Medulla oblongata (tissue), 1 donor: Measurements from ENCODE around the gene RPS6KA1.
A peak's percentile ranks its signal among the peaks of the same experiment; 100 is the strongest.
"Not testable (repeated sequence)": the region's sequence is repeated elsewhere in the genome, so short reads cannot be mapped to it uniquely, and the experiment has no call there.

Experiments
- DNase-seq: peaks from one replicate; pipeline ENCODE4 v3.0.0-alpha.2; 2015; ENCODE audit errors: extremely low spot score

RPS6KA1 gene

GRCh38 chr1:26554781-26555180 lies 25.2 kb downstream of the RPS6KA1 start:
- no peak for DNase-seq

- peak; percentile 95 for DNase-seq
Observed at GRCh38 chr1:26555550-26555981, 26.0 kb downstream of the RPS6KA1 start.

- no peak for DNase-seq
Observed at GRCh38 chr1:26556111-26556510, 26.6 kb downstream of the RPS6KA1 start.

GRCh38 chr1:26557008-26557407 lies 27.4 kb downstream of the RPS6KA1 start:
- no peak for DNase-seq

GRCh38 chr1:26558685-26559048 lies 29.1 kb downstream of the RPS6KA1 start:
- DNase-seq, result no peak

- no peak for DNase-seq
Observed at GRCh38 chr1:26560403-26560780, 30.8 kb downstream of the RPS6KA1 start.

- DNase-seq, result no peak
Observed at GRCh38 chr1:26570287-26570686, 40.7 kb downstream of the RPS6KA1 start.

- DNase-seq, result no peak
Observed at GRCh38 chr1:26571381-26571780, 41.8 kb downstream of the RPS6KA1 start.

- no peak for DNase-seq
Observed at GRCh38 chr1:26574018-26574417, 44.5 kb downstream of the RPS6KA1 start.

- DNase-seq, result no peak
Observed at GRCh38 chr1:26574719-26575251, 45.2 kb downstream of the RPS6KA1 start.

GRCh38 chr1:26575348-26575747 lies 45.8 kb downstream of the RPS6KA1 start:
- no peak for DNase-seq

GRCh38 chr1:26578167-26578566 lies 48.6 kb downstream of the RPS6KA1 start:
- no peak for DNase-seq

GRCh38 chr1:26579681-26580111 lies 50.1 kb downstream of the RPS6KA1 start:
- DNase-seq, result no peak

GRCh38 chr1:26580116-26580515 lies 50.6 kb downstream of the RPS6KA1 start:
- no peak for DNase-seq

GRCh38 chr1:26581287-26581651 lies 51.7 kb downstream of the RPS6KA1 start:
- DNase-seq, result no peak

GRCh38 chr1:26582053-26582835 lies 52.7 kb downstream of the RPS6KA1 start:
- no peak for DNase-seq

GRCh38 chr1:26582836-26583460 lies 53.4 kb downstream of the RPS6KA1 start:
- DNase-seq, result peak; percentile 25

- no peak for DNase-seq
Observed at GRCh38 chr1:26583646-26584485, 54.3 kb downstream of the RPS6KA1 start.

- DNase-seq, result not testable (repeated sequence)
Observed at GRCh38 chr1:26584588-26584987, 55.0 kb downstream of the RPS6KA1 start.

- DNase-seq, result no peak
Observed at GRCh38 chr1:26585471-26585870, 55.9 kb downstream of the RPS6KA1 start.

GRCh38 chr1:26593385-26593784 lies 63.8 kb downstream of the RPS6KA1 start:
- no peak for DNase-seq

GRCh38 chr1:26594593-26594992 lies 65.0 kb downstream of the RPS6KA1 start:
- not testable (repeated sequence) for DNase-seq
